Epidermal melanocyte (primary cell): ENCODE measurements around the gene C2CD2.
"Not testable (repeated sequence)": the region's sequence is repeated elsewhere in the genome, so short reads cannot be mapped to it uniquely, and the experiment has no call there.

Source experiments
- DNase-seq: peaks from one replicate; pipeline ENCODE4 v3.0.0; 2011; ENCODE audit warnings: low spot score; ENCODE audit not compliant: insufficient read length

The C2CD2 gene

GRCh38 chr21:41953831-41954653 is at the start of gene C2CD2:
C2CD2 (minus strand) TSS chr21:41954018; CDS start chr21:41953648, 370 bp downstream.
- DNase-seq = peak; percentile 74

- no peak for DNase-seq
These were observed 49.2 kb upstream of the C2CD2 start for GRCh38 chr21:42003051-42003461.

GRCh38 chr21:42002421-42002958 is 48.7 kb upstream of the C2CD2 start:
- no peak for DNase-seq

GRCh38 chr21:42001781-42002180 is 48.0 kb upstream of the C2CD2 start:
- no peak for DNase-seq

- no peak for DNase-seq
These were observed 47.1 kb upstream of the C2CD2 start for GRCh38 chr21:42000908-42001307.

- no peak for DNase-seq
These were observed 43.8 kb upstream of the C2CD2 start for GRCh38 chr21:41997657-41998056.

GRCh38 chr21:41995577-41995976 is 41.8 kb upstream of the C2CD2 start:
- DNase-seq = no peak

- DNase-seq = not testable (repeated sequence)
These were observed 40.8 kb upstream of the C2CD2 start for GRCh38 chr21:41994613-41995012.

- no peak for DNase-seq
These were observed 39.9 kb upstream of the C2CD2 start for GRCh38 chr21:41993744-41994143.

GRCh38 chr21:41992576-41992975 is 38.8 kb upstream of the C2CD2 start:
- DNase-seq = no peak

- no peak for DNase-seq
These were observed 37.8 kb upstream of the C2CD2 start for GRCh38 chr21:41991659-41992058.

GRCh38 chr21:41989698-41990097 is 35.9 kb upstream of the C2CD2 start:
- DNase-seq = no peak

- no peak for DNase-seq
These were observed 33.5 kb upstream of the C2CD2 start for GRCh38 chr21:41987310-41987709.

- DNase-seq = no peak
These were observed 32.0 kb upstream of the C2CD2 start for GRCh38 chr21:41985662-41986416.

GRCh38 chr21:41983229-41983628 is 29.4 kb upstream of the C2CD2 start:
- DNase-seq = no peak

- no peak for DNase-seq
These were observed 26.7 kb upstream of the C2CD2 start for GRCh38 chr21:41980561-41980960.

GRCh38 chr21:41979751-41980369 is 26.0 kb upstream of the C2CD2 start:
- DNase-seq = no peak

GRCh38 chr21:41979335-41979734 is 25.5 kb upstream of the C2CD2 start:
- DNase-seq = no peak

- no peak for DNase-seq
These were observed 23.5 kb upstream of the C2CD2 start for GRCh38 chr21:41977034-41977950.

- DNase-seq = no peak
These were observed 22.8 kb upstream of the C2CD2 start for GRCh38 chr21:41976611-41977010.
